ENCODE measurements around the gene G2E3. TPM values are rescaled to one million over a fixed set of nuclear protein-coding genes. Genes with fewer than 3 reads are reported as not detected.

The G2E3 gene
- 20.5 TPM for total RNA-seq
- polyA plus RNA-seq (ENCODE audit: insufficient read depth, low read depth, low replicate concordance), result 4.4 TPM
- long read RNA-seq, donor 1, full-length matches to known transcripts, result 2 of 2 reads
- long read RNA-seq, donor 1, partial matches to known transcripts, result 0 of 2 reads
- long read RNA-seq, donor 1, other reads (novel, unspliced or antisense), result 0 of 2 reads
- long read RNA-seq, donor 2, result 0 reads
- long read RNA-seq, donor 3, result 0 reads
- long read RNA-seq, donor 4, full-length matches to known transcripts, result 4 of 9 reads
- long read RNA-seq, donor 4, partial matches to known transcripts, result 5 of 9 reads
- long read RNA-seq, donor 4, other reads (novel, unspliced or antisense), result 0 of 9 reads
- long read RNA-seq, donor 5, result 0 reads
- long read RNA-seq, donor 6, full-length matches to known transcripts, result 1 of 28 reads
- long read RNA-seq, donor 6, partial matches to known transcripts, result 27 of 28 reads
- long read RNA-seq, donor 6, other reads (novel, unspliced or antisense), result 0 of 28 reads
- long read RNA-seq, donor 7, full-length matches to known transcripts, result 4 of 9 reads
- long read RNA-seq, donor 7, partial matches to known transcripts, result 2 of 9 reads
- long read RNA-seq, donor 7, other reads (novel, unspliced or antisense), result 3 of 9 reads
- long read RNA-seq, donor 8, result 0 reads
- long read RNA-seq, donor 9, full-length matches to known transcripts, result 2 of 2 reads
- long read RNA-seq, donor 9, partial matches to known transcripts, result 0 of 2 reads
- long read RNA-seq, donor 9, other reads (novel, unspliced or antisense), result 0 of 2 reads
- long read RNA-seq, donor 10, full-length matches to known transcripts, result 1 of 1 reads
- long read RNA-seq, donor 10, partial matches to known transcripts, result 0 of 1 reads
- long read RNA-seq, donor 10, other reads (novel, unspliced or antisense), result 0 of 1 reads

- Histone ChIP-seq H3K27me3 (ENCODE audit: control insufficient read depth, insufficient read depth, low read length) (no peaks in the 10 kb centered on the region), H3K9me3 (ENCODE audit: control insufficient read depth in 2 of 3, insufficient read depth in 1 of 3, low read length in 3 of 3) (no peaks in the 10 kb centered on the region), H3K9ac (ENCODE audit: low read length in 3 of 3) (peak within 1 kb of the TSS; percentile 64 to 93 (median 85)), H3K36me3 (ENCODE audit: control insufficient read depth in 2 of 3, insufficient read depth in 3 of 3, low read length in 3 of 3) (no peaks in the 10 kb centered on the region), H3K27ac (ENCODE audit: low read depth in 2 of 2, low read length in 2 of 2) (peak within 1 kb of the TSS; percentile 34 to 55), H3K4me1 (ENCODE audit: control insufficient read depth in 2 of 3, insufficient read depth in 2 of 3, low read depth in 1 of 3, low read length in 3 of 3) (peaks cover 0 to 2% (median 0%) of the 10 kb centered on the region in 3 donors), H3K4me3 (ENCODE audit: low read length in 3 of 3) (peak within 1 kb of the TSS; percentile 88 to 97 (median 90))
- no peak for TF ChIP-seq CTCF (IDR thresholded peaks at IDR 0.05; ENCODE audit: borderline replicate concordance, extremely low read depth, insufficient read depth)
- peak; percentile 91 to 97 (median 94) for DNase-seq
- no peak for FAIRE-seq
- intact Hi-C loops (cut with DNase I), result no loop called here
Measured at GRCh38 chr14:30558675-30559555, at the start of gene G2E3. G2E3 (plus strand) TSS chr14:30559158; CDS start chr14:30581080, 21,922 bp downstream.

GRCh38 chr14:30517737-30518136 is 41.2 kb upstream of the G2E3 start:
- no peak for FAIRE-seq

More at GRCh38 chr14:30517737-30518136, 41.2 kb upstream of the G2E3 start:
- no peaks in the 10 kb centered on the region for H3K36me3 ChIP-seq (ENCODE audit: control insufficient read depth in 2 of 3, insufficient read depth in 3 of 3, low read length in 3 of 3)
- no peak overlapping the region for H3K27ac ChIP-seq (ENCODE audit: low read depth in 2 of 2, low read length in 2 of 2)
- H3K4me1 ChIP-seq (ENCODE audit: control insufficient read depth in 2 of 3, insufficient read depth in 2 of 3, low read depth in 1 of 3, low read length in 3 of 3), result no peaks in the 10 kb centered on the region
- no peak for DNase-seq
- intact Hi-C loops (cut with DNase I), result no loop called here
- H3K27me3 ChIP-seq (ENCODE audit: control insufficient read depth, insufficient read depth, low read length), result no peaks in the 10 kb centered on the region
- no peaks in the 10 kb centered on the region for H3K9me3 ChIP-seq (ENCODE audit: control insufficient read depth in 2 of 3, insufficient read depth in 1 of 3, low read length in 3 of 3)
- H3K4me3 ChIP-seq (ENCODE audit: low read length in 3 of 3), result no peak overlapping the region
- H3K9ac ChIP-seq (ENCODE audit: low read length in 3 of 3), result no peak overlapping the region
- TF ChIP-seq CTCF (IDR thresholded peaks at IDR 0.05; ENCODE audit: borderline replicate concordance, extremely low read depth, insufficient read depth), result no peak
